ENCODE measurements around the gene PLEKHH3.

PLEKHH3 gene

GRCh38 chr17:42676424-42677011, at the start of gene PLEKHH3:
Gene PLEKHH3 (minus strand): TSS chr17:42676994. CDS start chr17:42676563, 431 bp downstream.
- peak in 1 of 2 experiments; percentile 49 for DNase-seq

DNA sequence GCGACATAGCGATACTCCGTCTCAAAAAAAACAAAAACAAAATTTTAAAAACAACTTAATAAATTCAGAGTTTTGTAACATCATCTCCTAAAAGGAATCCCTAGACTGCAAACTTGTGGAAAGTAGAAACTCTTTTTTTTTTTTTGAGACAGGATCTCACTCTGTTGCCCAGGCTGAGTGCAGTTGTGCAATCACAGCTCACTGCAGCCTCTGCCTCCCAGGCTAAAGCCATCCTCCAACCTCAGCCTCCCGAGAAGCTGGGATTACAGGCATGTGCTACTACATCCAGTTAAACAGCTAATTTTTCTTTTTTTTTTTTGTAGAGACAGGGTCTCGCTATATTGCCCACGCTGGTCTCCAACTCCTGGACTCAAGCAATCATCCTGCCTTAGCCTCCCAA, 48.3 kb upstream of the PLEKHH3 start:
- DNase-seq, result no peak

GRCh38 chr17:42723636-42724035, 46.8 kb upstream of the PLEKHH3 start:
- no peak for DNase-seq

GRCh38 chr17:42720996-42721583, 44.3 kb upstream of the PLEKHH3 start:
- peak; percentile 23 to 80 for DNase-seq

GRCh38 chr17:42709561-42709960, 32.8 kb upstream of the PLEKHH3 start:
- DNase-seq, result no peak

GRCh38 chr17:42708588-42708987, 31.8 kb upstream of the PLEKHH3 start:
- no peak for DNase-seq

DNA sequence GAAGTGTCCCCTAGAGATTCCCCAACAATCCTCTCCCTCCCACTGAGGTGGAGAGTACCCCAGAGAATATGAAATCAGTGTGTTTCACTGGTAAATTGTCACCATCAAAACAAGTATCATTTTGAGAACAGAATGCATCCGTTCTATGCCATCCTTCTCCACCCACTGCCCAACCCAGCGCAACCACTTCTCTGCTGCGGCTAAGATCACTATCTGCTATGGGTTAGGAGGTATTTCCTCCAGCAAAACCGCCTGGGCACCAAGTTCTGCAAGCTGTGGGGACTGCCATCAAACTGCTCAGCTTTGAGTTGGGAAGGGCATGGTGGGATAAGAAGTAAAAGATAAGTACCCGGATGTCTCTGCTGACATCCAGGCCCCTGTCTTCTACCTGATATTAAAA, 29.9 kb upstream of the PLEKHH3 start:
- DNase-seq, result no peak

DNA sequence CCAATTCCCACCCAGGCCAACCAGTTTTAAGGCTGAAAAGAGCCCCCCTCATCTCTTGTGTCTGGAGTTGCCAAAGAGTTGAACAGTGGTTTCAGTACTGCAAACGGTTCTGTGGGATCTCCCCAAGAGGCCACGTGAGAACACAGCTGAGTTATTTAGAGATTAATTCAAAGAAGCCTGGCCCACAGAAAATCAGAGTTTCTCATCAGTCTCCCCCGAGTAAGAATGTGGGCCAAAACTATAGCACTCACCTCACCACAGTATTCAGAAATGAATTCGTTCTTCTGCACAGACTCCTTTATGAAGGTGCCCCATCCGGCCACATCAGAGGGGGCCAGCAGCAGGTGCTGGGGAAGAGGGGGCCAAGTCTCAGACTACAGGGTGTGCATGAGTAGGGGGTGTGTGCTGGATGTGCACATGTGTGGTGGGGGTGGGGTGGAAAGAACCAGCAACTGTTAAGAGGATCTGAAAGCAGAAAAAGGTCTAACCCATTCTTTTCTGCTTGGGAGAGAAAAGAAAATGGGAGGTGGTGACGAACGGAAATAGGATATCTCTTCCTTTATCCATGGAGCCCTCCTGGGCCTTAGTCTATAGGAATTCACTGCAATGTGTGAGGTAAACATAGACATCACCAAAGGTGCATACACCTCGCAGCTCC, 28.2 kb upstream of the PLEKHH3 start:
- no peak for DNase-seq

GRCh38 chr17:42704490-42704836, 27.7 kb upstream of the PLEKHH3 start:
- no peak for DNase-seq

DNA sequence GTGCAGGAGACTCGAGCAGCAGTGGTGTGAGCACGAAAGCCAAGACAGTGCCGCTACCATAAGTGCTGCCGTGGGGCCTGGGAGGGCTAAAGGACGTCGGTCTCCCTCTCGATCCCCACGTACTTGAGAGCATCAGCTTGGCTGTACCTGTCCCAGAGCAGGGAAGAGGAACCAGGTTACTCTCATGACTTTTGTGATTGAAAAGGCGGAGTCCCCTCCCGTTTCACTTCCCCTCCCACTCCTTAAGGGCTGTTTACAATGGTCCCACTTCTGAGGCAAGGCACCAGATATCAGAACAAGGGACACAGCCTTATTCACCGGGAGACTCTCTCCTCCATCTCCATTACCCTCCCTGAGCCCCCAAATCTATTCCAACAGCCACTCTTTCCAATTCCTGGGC, 25.7 kb upstream of the PLEKHH3 start:
- DNase-seq, result no peak

GRCh38 chr17:42700586-42701289, 23.9 kb upstream of the PLEKHH3 start:
- DNase-seq, result no peak

GRCh38 chr17:42699415-42699740, 22.6 kb upstream of the PLEKHH3 start:
- no peak for DNase-seq

DNA sequence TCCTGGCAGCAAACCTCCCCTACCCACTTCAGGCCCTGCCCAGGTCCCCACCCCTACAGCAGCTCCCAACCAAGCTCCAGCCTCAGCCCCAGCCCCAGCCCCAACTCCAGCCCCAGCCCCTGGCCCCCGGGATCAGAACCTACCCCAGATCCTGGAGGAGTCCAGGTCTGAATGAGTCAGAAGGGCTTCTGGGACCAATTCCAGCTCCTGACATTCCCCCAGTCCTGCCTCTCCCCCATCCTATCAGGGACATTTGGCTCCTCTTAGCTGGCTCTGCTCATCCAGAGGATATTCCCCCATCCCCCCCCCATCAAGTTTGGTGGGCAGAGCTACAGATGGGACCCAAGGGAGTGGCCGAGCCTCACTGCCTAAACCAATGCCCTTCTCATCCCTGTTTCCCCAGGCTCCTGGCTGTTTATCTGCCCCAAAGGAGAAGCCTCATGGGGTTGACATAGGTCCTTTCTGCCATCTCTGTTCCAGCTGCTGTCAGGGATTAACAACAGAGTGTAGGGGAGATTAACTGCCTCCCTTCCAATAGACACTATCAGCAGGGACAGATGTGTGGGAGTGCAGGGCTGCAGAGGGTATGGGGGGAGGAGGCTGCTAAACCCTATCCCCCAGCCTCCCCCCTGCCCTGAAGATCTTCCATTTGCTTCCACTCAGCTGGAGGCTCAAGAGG, 22.1 kb upstream of the PLEKHH3 start:
- no peak for DNase-seq

DNA sequence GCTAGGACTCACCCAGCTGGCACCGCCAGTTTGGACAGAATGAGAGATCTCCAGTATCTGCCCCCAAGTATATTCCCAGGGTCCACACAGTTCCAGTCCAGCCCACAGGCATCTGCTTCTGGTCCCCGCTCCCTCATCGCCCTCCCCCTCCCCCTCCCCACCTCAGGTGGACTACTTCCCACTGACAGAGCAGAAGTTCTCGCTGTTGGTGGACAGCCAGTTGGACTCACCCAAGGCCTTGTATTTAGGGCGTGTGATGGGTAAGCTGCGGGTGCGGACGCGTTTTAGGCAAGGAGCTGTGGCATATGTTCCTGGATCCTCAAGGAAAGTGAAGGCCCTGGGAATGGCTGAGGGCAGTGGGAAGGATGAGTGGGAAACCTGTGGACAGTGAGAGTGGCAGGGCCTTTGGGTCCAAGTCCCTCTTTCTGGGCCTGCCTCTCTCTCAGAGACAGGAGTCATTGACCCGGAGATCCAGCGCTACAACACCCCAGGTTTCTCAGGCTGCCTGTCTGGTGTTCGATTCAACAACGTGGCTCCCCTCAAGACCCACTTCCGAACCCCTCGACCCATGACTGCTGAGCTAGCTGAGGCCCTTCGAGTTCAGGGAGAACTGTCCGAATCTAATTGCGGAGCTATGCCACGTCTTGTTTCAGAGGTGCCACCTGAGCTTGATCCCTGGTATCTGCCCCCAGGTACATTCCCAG, 20.5 kb upstream of the PLEKHH3 start:
- no peak for DNase-seq

- no peak for DNase-seq
Measured at GRCh38 chr17:42695500-42695899, 18.7 kb upstream of the PLEKHH3 start.

DNA sequence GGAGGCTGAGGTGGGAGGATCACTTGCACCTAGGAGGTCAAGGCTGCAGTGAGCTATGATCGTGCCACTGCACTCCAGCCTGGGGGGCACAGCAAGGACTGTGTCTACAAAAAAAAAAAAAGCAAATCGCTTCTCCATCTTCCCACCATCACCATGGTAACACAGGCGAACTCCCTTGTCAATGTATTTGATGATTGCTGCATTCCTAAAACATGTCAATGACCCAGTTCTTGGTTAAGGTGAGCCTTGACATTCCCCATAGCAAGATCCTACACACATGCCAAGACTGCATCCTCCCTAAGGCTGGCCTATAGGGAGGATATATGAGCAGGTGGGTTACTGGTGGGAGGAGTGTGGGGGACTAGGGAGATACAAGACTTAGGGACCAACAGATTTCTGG, 17.7 kb upstream of the PLEKHH3 start:
- DNase-seq, result no peak

GRCh38 chr17:42692489-42692888, 15.7 kb upstream of the PLEKHH3 start:
- DNase-seq, result no peak

DNA sequence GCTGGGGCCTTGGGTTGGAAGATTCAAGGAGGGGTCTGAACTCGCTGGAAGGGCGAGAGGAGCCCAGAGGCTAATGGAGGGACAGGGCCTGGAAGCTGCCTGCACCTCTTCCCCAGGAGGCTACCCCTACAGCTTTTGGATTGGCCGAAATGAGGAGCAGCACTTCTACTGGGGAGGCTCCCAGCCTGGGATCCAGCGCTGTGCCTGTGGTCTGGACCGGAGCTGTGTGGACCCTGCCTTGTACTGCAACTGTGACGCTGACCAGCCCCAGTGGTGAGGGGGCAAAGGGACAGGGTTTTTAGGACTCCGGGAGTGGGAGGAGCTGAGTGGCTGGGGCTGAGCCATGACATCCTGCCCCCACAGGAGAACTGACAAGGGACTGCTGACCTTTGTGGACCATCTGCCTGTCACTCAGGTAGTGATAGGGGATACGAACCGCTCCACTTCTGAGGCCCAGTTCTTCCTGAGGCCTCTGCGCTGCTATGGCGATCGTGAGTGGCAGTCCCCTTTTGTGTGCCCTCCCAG, 14.3 kb upstream of the PLEKHH3 start:
- no peak for DNase-seq

- no peak for DNase-seq
Measured at GRCh38 chr17:42690596-42690995, 13.8 kb upstream of the PLEKHH3 start.

- DNase-seq, result no peak
Measured at GRCh38 chr17:42687707-42688320, 11.0 kb upstream of the PLEKHH3 start.

GRCh38 chr17:42686520-42687128, 9.8 kb upstream of the PLEKHH3 start:
- no peak for DNase-seq

DNA sequence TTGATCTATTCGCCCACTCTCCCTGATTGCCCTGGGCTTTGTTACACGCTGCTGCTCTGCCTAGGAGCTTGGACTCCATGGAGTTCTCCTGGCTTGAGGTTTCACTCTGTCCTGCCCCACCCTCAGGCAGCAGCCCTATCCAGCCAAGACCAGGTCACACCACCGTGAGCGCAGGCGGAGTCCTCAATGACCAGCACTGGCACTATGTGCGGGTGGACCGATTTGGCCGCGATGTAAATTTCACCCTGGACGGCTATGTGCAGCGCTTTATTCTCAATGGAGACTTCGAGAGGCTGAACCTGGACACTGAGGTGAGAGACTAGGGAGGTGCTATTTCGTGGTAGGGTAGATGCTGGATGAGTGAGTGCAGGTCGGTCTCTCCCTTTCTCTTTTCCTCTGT, 9.0 kb upstream of the PLEKHH3 start:
- DNase-seq, result no peak

All from NCI-H526 (cell line).